Adrenal gland (tissue), 12 donors: ENCODE measurements around the gene FMN1. TPM values are rescaled to one million over a fixed set of nuclear protein-coding genes. Genes with fewer than 3 reads are reported as not detected.

Source experiments
- DNase-seq, 7 donors: peaks; one replicate each; pipeline ENCODE4 v3.0.0-alpha.2; 2019 to 2020
- H3K27ac ChIP-seq, 5 donors: fragments of 200-600 bp; sonication (generic) in 4 of 5; 1 replicate in 3 of 5; 2 replicates in 2 of 5; pipeline versions ENCODE4 v1.5.1 to v1.8.0; 2016 to 2020; ENCODE audit warnings: mild to moderate bottlenecking in 1 of 5
- H3K27me3 ChIP-seq: fragments of 200-600 bp; 2 replicates; pipeline ENCODE4 v1.8.0; 2021
- H3K36me3 ChIP-seq, 2 donors: fragments of 200-600 bp; replicated peaks in 1 of 2; 1 replicate in 1 of 2; 2 replicates in 1 of 2; pipeline versions ENCODE4 v1.5.1 to v1.8.0; 2018 to 2022
- H3K4me1 ChIP-seq, 2 donors: fragments of 200-600 bp; replicated peaks in 1 of 2; 1 replicate in 1 of 2; 2 replicates in 1 of 2; pipeline versions ENCODE4 v1.5.1 to v1.8.0; 2018 to 2021
- H3K4me3 ChIP-seq, 4 donors: fragments of 200-600 bp; sonication (generic) in 3 of 4; one replicate each; pipeline ENCODE4 v1.5.1; 2016 to 2018
- H3K9me3 ChIP-seq, 3 donors: fragments of 200-600 bp; sonication (generic) in 1 of 3; replicated peaks in 1 of 3; 1 replicate in 2 of 3; 2 replicates in 1 of 3; pipeline versions ENCODE4 v1.5.1 to v1.8.0; 2016 to 2021
- CTCF ChIP-seq, 6 experiments: fragments of 450-650 bp in 4 of 6; fragments of 200-600 bp in 2 of 6; sonication (generic) in 1 of 6; IDR thresholded peaks; 1 replicate in 5 of 6; 2 replicates in 1 of 6; pipeline versions ENCODE4 v1.5.1 to v1.8.0; 2016 to 2021; ENCODE audit warnings: antibody characterized with exemption in 6 of 6, mild to moderate bottlenecking in 2 of 6, moderate library complexity in 1 of 6
- POLR2A ChIP-seq, 2 donors: fragments of 450-650 bp; IDR thresholded peaks; one replicate each; pipeline ENCODE4 v1.6.1; 2017; ENCODE audit warnings: antibody characterized with exemption in 2 of 2, mild to moderate bottlenecking in 2 of 2, moderate library complexity in 1 of 2
- WGBS, 4 donors: extraction: QIAGEN DNeasy Blood & Tissue Kit in 2 of 4; methylation state at CpG; one replicate each; pipeline versions ENCODE4 v1.1.5 to v1.1.7; 2013 to 2017; 5-methylcytosine and 5-hydroxymethylcytosine counted together
- intact Hi-C, 2 donors: fragments of 100-400 bp; cut with DNase I; formaldehyde crosslinking; loops; one replicate each; pipeline versions ENCODE4 v1.14.1 to v1.15.0; 2022 to 2023
- polyA plus RNA-seq, 3 donors: library from polyadenylated mRNA; stranded (reverse); fragments of 200-250 nt in 2 of 3; fragments of 350-450 nt in 1 of 3; fragmentation: Illumina TruSeq in 1 of 3; extraction: RNeasy Lipid Tissue Mini Kit (QIAGEN cat#74804) in 1 of 3; gene quantifications; one replicate each; pipeline ENCODE4 v1.2.3, GENCODE V29; 2013 to 2014
- total RNA-seq, 9 donors: library from RNA; depleted of rRNA in 4 of 9; stranded (reverse); fragments of >200 nt in 4 of 9; fragments of 120-200 nt in 1 of 9; fragmentation: NEBNext Ultra II Directional in 1 of 9; extraction: Animal tissue kit (Norgen Biotek cat#: 25700) in 1 of 9; gene quantifications; one replicate each; pipeline versions ENCODE4 v1.1.0 to v1.2.4, GENCODE V29; 2013 to 2023
- donor health status: healthy with polysubstance abuse.
- donor health status: Bipolar disorder and iron deficiency.
- donor health status: DM: yes; HTN: yes; CAD: no.
- donor health status: DM: no; HTN: no; CAD: no.
- donor health status: DM: no; HTN: no; CAD: no.
- donor health status: DM: yes; HTN: yes; CAD: no.

FMN1 gene
- total and polyA plus RNA-seq, 12 donors, result 0.37 to 29.2 (median 11.4) TPM

GRCh38 chr15:32967521-32967920, 227.0 kb downstream of the FMN1 start:
- Histone ChIP-seq H3K9me3 (no peaks in the 10 kb centered on the region), H3K27me3 (no peaks in the 10 kb centered on the region), H3K4me1 (no peaks in the 10 kb centered on the region), H3K4me3 (no peak overlapping the region), H3K36me3 (no peaks in the 10 kb centered on the region), H3K27ac (no peak overlapping the region)
- DNase-seq, result no peak
- TF ChIP-seq CTCF (IDR thresholded peaks at IDR 0.05) (no peak), POLR2A (IDR thresholded peaks at IDR 0.05) (no peak)
- intact Hi-C loops, result no loop called here

- H3K4me1 ChIP-seq, result no peaks in the 10 kb centered on the region
- TF ChIP-seq POLR2A (IDR thresholded peaks at IDR 0.05) (no peak), CTCF (IDR thresholded peaks at IDR 0.05) (no peak)
- DNase-seq, result no peak
- 62 to 82% (median 68%) methylated on average over 2 of the region's 2 CpGs for WGBS, 4 donors
- no peak overlapping the region for H3K4me3 ChIP-seq
- H3K9me3 ChIP-seq, result no peaks in the 10 kb centered on the region
- intact Hi-C loops, result no loop called here
- H3K36me3 ChIP-seq, result no peaks in the 10 kb centered on the region
- H3K27me3 ChIP-seq, result peaks cover 2% of the 10 kb centered on the region
- H3K27ac ChIP-seq, result no peak overlapping the region
These were observed 228.0 kb downstream of the FMN1 start for GRCh38 chr15:32966512-32966911.

- intact Hi-C loops, result no loop called here
- WGBS, 4 donors, result 65 to 83% (median 72%) methylated on average over 4 to 6 of the region's 6 CpGs
- no peak overlapping the region for H3K27ac ChIP-seq
These were observed 228.6 kb downstream of the FMN1 start for GRCh38 chr15:32965897-32966296.

GRCh38 chr15:32959077-32959476, 235.4 kb downstream of the FMN1 start:
- no peak for DNase-seq
- Histone ChIP-seq H3K27ac (no peak overlapping the region), H3K4me1 (no peaks in the 10 kb centered on the region), H3K9me3 (no peaks in the 10 kb centered on the region), H3K4me3 (no peak overlapping the region), H3K27me3 (peaks cover 5% of the 10 kb centered on the region), H3K36me3 (no peaks in the 10 kb centered on the region)
- intact Hi-C loops, result no loop called here
- TF ChIP-seq POLR2A (IDR thresholded peaks at IDR 0.05) (no peak), CTCF (IDR thresholded peaks at IDR 0.05) (no peak)
- WGBS, 4 donors, result 45 to 63% (median 60%) methylated on average over 1 of the region's 1 CpG

More at GRCh38 chr15:32965897-32966296, 228.6 kb downstream of the FMN1 start:
- peaks cover 5% of the 10 kb centered on the region for H3K27me3 ChIP-seq
- no peak for DNase-seq
- H3K9me3 ChIP-seq, result no peaks in the 10 kb centered on the region
- H3K36me3 ChIP-seq, result no peaks in the 10 kb centered on the region
- no peaks in the 10 kb centered on the region for H3K4me1 ChIP-seq
- no peak for TF ChIP-seq CTCF (IDR thresholded peaks at IDR 0.05)
- TF ChIP-seq POLR2A (IDR thresholded peaks at IDR 0.05), result no peak
- no peak overlapping the region for H3K4me3 ChIP-seq
